SH-SY5Y (cell line): ENCODE data around the gene DHX35.

ENCODE experiments used
- GATA2 ChIP-seq: IDR thresholded peaks from 2 replicates; pipeline ENCODE4 v1.6.1; 2011; ENCODE audit warnings: mild to moderate bottlenecking, low read depth, low read length
- GATA3 ChIP-seq: IDR thresholded peaks from 2 replicates; pipeline ENCODE4 v1.6.1; 2011; ENCODE audit warnings: low read depth, mild to moderate bottlenecking, low read length, moderate library complexity

- TF ChIP-seq GATA2: no peak
- TF ChIP-seq GATA3: no peak
Observed at GRCh38 chr20:38935285-38935684, 26.9 kb upstream of the DHX35 start.
